ENCODE results near the gene TRPV2. TPM values are rescaled to one million over a fixed set of nuclear protein-coding genes. Genes with fewer than 3 reads are reported as not detected.

TRPV2 gene
- total RNA-seq, 1 experiment from 2014 or later, result 0.41 TPM

GRCh38 chr17:16475179-16475704, 59.9 kb downstream of the TRPV2 start:
- no peak for TF ChIP-seq CTCF (IDR thresholded peaks at IDR 0.05; ENCODE audit: insufficient read depth in 1 of 2, low read depth in 1 of 2, low read length in 1 of 2, severe bottlenecking in 1 of 2, unreplicated experiment in 1 of 2)
- Mint-ChIP-seq H3K27me3 (ENCODE audit: insufficient read depth, unreplicated experiment) (no peaks in the 10 kb centered on the region), H3K36me3 (ENCODE audit: insufficient read depth, unreplicated experiment) (peaks cover 4% of the 10 kb centered on the region), H3K27ac (ENCODE audit: unreplicated experiment) (no peak overlapping the region), H3K4me1 (ENCODE audit: low read depth, unreplicated experiment) (no peaks in the 10 kb centered on the region), H3K9me3 (ENCODE audit: unreplicated experiment) (no peaks in the 10 kb centered on the region), H3K4me3 (ENCODE audit: unreplicated experiment) (no peak overlapping the region)
- POLR2A ChIA-PET, result no interaction called here
- Histone ChIP-seq H3K4me1 (peaks cover 19% of the 10 kb centered on the region), H3K4me3 (ENCODE audit: low read depth, low read length) (no peak overlapping the region), H3K9me3 (no peaks in the 10 kb centered on the region), H3K36me3 (ENCODE audit: control insufficient read depth, insufficient read depth, low read length) (no peaks in the 10 kb centered on the region), H3K27me3 (replicated peaks; ENCODE audit: control insufficient read depth, insufficient read depth, low read length) (no peaks in the 10 kb centered on the region)
- intact Hi-C loops (cut with micrococcal nuclease; ENCODE audit: unreplicated experiment), result no loop called here
- CTCF ChIA-PET, result interaction anchor here (0.6 kb wide), 1 partner anchor 121 kb away, joined by 4 read pairs; no protein-coding TSS in a partner anchor
- no peak for DNase-seq
- BruUV-seq (replicated peaks), result no TSS peak

- Histone ChIP-seq H3K36me3 (ENCODE audit: control insufficient read depth, insufficient read depth, low read length) (no peaks in the 10 kb centered on the region), H3K4me3 (ENCODE audit: low read depth, low read length) (no peak overlapping the region), H3K4me1 (peaks cover 19% of the 10 kb centered on the region), H3K9me3 (no peaks in the 10 kb centered on the region), H3K27me3 (replicated peaks; ENCODE audit: control insufficient read depth, insufficient read depth, low read length) (no peaks in the 10 kb centered on the region)
- H3K4me3 Mint-ChIP-seq (ENCODE audit: unreplicated experiment), result no peak overlapping the region
- H3K27me3 Mint-ChIP-seq (ENCODE audit: insufficient read depth, unreplicated experiment), result no peaks in the 10 kb centered on the region
- ChIA-PET POLR2A (no interaction called here), CTCF (no interaction called here)
- DNase-seq, result no peak
- no TSS peak for BruUV-seq (replicated peaks)
- H3K4me1 Mint-ChIP-seq (ENCODE audit: low read depth, unreplicated experiment), result no peaks in the 10 kb centered on the region
- intact Hi-C loops (cut with micrococcal nuclease; ENCODE audit: unreplicated experiment), result no loop called here
- H3K27ac Mint-ChIP-seq (ENCODE audit: unreplicated experiment), result no peak overlapping the region
- H3K9me3 Mint-ChIP-seq (ENCODE audit: unreplicated experiment), result no peaks in the 10 kb centered on the region
- TF ChIP-seq CTCF (IDR thresholded peaks at IDR 0.05; ENCODE audit: insufficient read depth in 1 of 2, low read depth in 1 of 2, low read length in 1 of 2, severe bottlenecking in 1 of 2, unreplicated experiment in 1 of 2), result no peak
- peaks cover under 1% of the 10 kb centered on the region for H3K36me3 Mint-ChIP-seq (ENCODE audit: insufficient read depth, unreplicated experiment)
Observed at GRCh38 chr17:16477255-16477654, 61.9 kb downstream of the TRPV2 start.

- Mint-ChIP-seq H3K4me3 (ENCODE audit: unreplicated experiment) (no peak overlapping the region), H3K36me3 (ENCODE audit: insufficient read depth, unreplicated experiment) (no peaks in the 10 kb centered on the region), H3K27me3 (ENCODE audit: insufficient read depth, unreplicated experiment) (no peaks in the 10 kb centered on the region), H3K9me3 (ENCODE audit: unreplicated experiment) (no peaks in the 10 kb centered on the region), H3K4me1 (ENCODE audit: low read depth, unreplicated experiment) (no peaks in the 10 kb centered on the region), H3K27ac (ENCODE audit: unreplicated experiment) (no peak overlapping the region)
- CTCF ChIA-PET, result no interaction called here
- BruUV-seq (replicated peaks), result no TSS peak
- POLR2A ChIA-PET, result no interaction called here
- Histone ChIP-seq H3K9me3 (no peaks in the 10 kb centered on the region), H3K4me3 (ENCODE audit: low read depth, low read length) (no peak overlapping the region), H3K27me3 (replicated peaks; ENCODE audit: control insufficient read depth, insufficient read depth, low read length) (no peaks in the 10 kb centered on the region), H3K4me1 (peaks cover 19% of the 10 kb centered on the region), H3K36me3 (ENCODE audit: control insufficient read depth, insufficient read depth, low read length) (no peaks in the 10 kb centered on the region)
- no peak for TF ChIP-seq CTCF (IDR thresholded peaks at IDR 0.05; ENCODE audit: insufficient read depth in 1 of 2, low read depth in 1 of 2, low read length in 1 of 2, severe bottlenecking in 1 of 2, unreplicated experiment in 1 of 2)
- intact Hi-C loops (cut with micrococcal nuclease; ENCODE audit: unreplicated experiment), result no loop called here
- no peak for DNase-seq
Observed at GRCh38 chr17:16477666-16478065, 62.3 kb downstream of the TRPV2 start.
